GM12891 (cell line): Measurements from ENCODE around the gene HOXD11.

ENCODE experiments used
- DNase-seq: peaks from one replicate; pipeline ENCODE4 v3.0.0; 2011; ENCODE audit warnings: low spot score; ENCODE audit not compliant: insufficient read length
- FAIRE-seq: peaks from 2 replicates; lab custom pipeline; 2011; peaks lifted over from hg19 to GRCh38; lab: Jason Lieb, UNC
- PAX5 ChIP-seq: IDR thresholded peaks from 2 replicates; pipeline ENCODE4 v1.6.1; 2011; ENCODE audit warnings: low read length, moderate library complexity, mild to moderate bottlenecking; ENCODE audit not compliant: insufficient read depth, severe bottlenecking
- POLR2A ChIP-seq: IDR thresholded peaks from 2 replicates; pipeline ENCODE4 v1.6.1; 2011; ENCODE audit warnings: low read depth, low read length, control low read depth
- POLR2AphosphoS5 ChIP-seq: IDR thresholded peaks from 2 replicates; pipeline ENCODE4 v1.6.1; 2011; ENCODE audit warnings: low read depth, low read length, control low read depth
- POU2F2 ChIP-seq: IDR thresholded peaks from 2 replicates; pipeline ENCODE4 v1.6.1; 2011; ENCODE audit warnings: low read depth, mild to moderate bottlenecking, control low read depth, low read length, moderate library complexity
- SPI1 ChIP-seq: IDR thresholded peaks from 2 replicates; pipeline ENCODE4 v1.6.1; 2011; ENCODE audit warnings: low read depth, low read length, control low read depth
- TAF1 ChIP-seq: IDR thresholded peaks from 2 replicates; pipeline ENCODE4 v1.6.1; 2011; ENCODE audit warnings: low read depth, low read length, control low read depth

Gene HOXD11

DNA sequence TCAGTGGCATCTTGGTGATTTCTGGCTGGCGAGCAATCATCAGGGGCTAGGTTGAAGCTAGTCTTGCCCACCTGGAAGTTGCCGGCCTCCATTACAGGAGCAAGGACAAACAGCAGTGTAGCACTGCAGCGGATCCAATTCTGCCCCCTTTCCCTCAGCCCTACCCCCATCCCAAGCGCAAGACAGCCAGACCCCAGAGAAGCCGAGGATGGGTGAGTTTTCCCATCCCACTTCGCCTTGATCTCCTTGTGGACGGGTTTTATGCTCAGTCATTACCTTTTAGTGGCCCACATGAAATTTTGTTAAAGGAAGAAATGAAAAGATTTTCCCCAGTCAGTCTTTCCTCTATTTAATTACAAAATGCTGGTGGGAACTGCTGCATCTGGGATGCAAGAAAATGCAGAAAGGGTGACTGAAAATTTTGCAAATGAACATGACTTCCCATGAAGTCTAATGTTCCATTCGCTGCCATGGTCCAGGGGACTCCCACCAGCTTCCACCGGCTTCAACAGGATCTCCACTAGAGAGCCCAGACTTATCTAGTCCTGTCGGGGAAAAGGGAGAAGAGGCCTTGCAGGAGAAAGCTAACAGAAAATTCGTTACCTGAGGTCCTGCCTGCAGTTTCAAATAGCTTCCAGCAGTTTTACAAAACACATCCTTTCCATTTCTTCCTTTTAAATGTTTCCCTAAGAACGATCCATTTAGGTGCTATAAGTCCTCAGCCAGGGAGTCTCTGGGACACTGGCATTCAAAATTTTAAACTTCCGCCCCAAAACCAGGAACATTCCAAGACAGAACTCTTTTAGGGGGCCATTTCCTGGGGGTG, 13.5 kb downstream of the HOXD11 start:
- FAIRE-seq (no peak), DNase-seq (no peak)
- TF ChIP-seq POLR2A (no peak), POU2F2 (no peak), SPI1 (no peak), POLR2AphosphoS5 (no peak), TAF1 (no peak), PAX5 (no peak)

DNA sequence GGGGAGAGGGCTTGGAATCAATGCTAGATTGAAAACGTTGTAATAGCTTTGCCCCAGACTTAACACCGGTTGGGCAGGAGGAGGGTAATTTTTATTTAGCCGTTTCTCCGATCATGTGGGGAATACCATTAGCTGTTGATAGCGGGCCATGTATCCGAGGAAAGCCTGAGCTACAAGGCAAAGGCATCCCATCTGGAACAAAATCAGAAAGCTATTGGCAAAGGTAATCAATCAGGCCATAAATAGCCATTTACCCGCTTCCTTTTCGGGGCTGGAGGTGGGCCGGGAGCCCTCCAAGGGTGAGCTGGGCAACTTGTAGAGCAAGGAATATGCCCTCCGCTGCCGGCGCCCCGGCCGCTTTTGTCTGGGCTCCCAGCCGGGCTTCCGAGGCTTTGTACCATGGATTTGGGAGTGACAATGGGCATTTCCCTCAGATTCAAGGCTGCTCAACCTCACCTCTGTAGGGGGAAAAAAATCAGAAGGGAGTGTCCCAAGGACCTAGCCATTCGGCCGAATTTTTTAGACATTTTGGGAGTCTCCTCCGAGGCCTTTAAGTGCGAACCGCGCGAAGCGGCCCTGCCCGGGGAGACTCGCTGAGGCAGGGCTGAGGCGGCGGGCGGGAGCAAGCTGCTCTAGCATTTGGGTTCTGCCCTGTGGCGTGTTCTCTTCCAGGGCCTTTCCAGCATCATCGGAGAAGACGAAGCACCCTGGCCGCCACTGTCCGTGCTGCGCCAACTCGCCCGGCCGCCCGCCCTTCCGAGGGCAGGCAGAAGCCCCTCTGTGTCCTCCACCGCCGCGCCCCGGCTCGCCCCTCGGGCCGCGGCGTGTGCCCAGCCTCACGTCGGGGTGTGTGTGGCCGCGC, 14.3 kb downstream of the HOXD11 start:
- DNase-seq (no peak), FAIRE-seq (no peak)
- no peak for TF ChIP-seq SPI1
- TF ChIP-seq TAF1: no peak
- TF ChIP-seq POLR2AphosphoS5: no peak
- TF ChIP-seq PAX5: no peak
- no peak for TF ChIP-seq POU2F2
- no peak for TF ChIP-seq POLR2A

DNA sequence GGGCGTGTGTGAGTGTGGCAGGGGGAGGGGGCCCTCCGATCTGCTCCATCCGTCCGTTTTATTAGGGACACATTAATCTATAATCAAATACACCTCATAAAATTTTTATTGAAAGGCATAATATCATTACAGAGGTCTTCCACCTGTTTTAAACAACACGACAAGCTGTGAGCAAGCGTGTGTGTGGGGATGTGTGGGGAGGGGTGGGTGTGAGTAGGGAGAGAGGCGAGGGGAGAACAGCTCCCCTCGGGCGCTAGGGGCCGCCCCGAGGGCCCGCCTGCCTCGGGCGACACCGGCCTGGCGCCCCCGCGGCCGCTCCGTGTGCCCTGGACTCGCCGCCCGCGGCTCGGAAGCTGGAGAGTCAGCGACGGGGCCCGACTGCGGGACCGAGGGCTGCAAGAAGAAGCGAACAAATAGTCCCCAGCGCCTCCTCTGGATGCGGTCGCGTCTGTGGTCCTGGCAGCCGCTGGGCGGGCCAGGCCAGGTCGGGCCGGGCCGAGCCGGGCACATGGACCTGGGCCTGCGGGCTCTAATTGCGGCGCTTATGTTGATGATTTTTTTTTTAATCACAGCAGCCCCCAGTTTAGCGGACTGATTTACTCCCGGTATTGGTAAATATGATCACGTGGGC, 15.1 kb downstream of the HOXD11 start:
- TF ChIP-seq POLR2AphosphoS5: no peak
- no peak for TF ChIP-seq TAF1
- no peak for TF ChIP-seq POLR2A
- no peak for TF ChIP-seq POU2F2
- TF ChIP-seq PAX5: no peak
- no peak for TF ChIP-seq SPI1
- DNase-seq (no peak), FAIRE-seq (no peak)

GRCh38 chr2:176122683-176123410, 15.8 kb downstream of the HOXD11 start, which contains the start of gene HOXD9:
TSS of gene HOXD9 (plus strand) at chr2:176122719. CDS start at chr2:176122769, 50 bp downstream.
- no peak for FAIRE-seq
- TF ChIP-seq SPI1: no peak
- TF ChIP-seq POLR2A: no peak
- no peak for TF ChIP-seq POU2F2
- no peak for TF ChIP-seq PAX5
- no peak for DNase-seq

DNA sequence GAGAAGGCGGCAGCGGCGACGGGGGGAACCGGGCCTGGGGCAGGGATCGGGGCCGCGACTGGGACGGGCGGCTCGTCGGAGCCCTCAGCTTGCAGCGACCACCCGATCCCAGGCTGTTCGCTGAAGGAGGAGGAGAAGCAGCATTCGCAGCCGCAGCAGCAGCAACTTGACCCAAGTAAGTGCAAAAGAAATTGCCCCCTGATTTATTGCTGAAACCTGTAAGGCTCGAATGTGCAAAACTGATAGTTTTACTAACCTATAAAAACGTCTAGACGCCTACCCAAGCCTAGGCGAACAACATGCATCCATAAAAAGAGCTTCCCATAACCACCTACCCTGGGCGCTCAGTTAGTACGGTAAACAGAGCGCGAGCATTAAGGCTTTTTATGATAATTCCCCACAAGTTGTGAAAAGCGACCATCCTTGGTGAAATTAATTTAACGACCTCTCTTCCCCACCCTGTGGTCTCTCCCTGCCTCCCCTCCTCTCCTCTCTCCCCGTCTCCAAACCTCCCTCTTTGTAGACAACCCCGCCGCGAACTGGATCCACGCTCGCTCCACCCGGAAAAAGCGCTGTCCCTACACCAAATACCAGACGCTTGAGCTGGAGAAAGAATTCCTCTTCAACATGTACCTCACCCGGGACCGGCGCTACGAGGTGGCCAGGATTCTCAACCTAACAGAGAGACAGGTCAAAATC, 16.5 kb downstream of the HOXD11 start:
- no peak for FAIRE-seq
- TF ChIP-seq POLR2A (no peak), SPI1 (no peak), TAF1 (no peak), POLR2AphosphoS5 (no peak), POU2F2 (no peak), PAX5 (no peak)

GRCh38 chr2:176124110-176124946, 17.2 kb downstream of the HOXD11 start:
- FAIRE-seq: no peak
- DNase-seq: no peak
- no peak for TF ChIP-seq PAX5
- TF ChIP-seq TAF1: no peak
- TF ChIP-seq POU2F2: no peak
- no peak for TF ChIP-seq POLR2A
- TF ChIP-seq POLR2AphosphoS5: no peak
- TF ChIP-seq SPI1: no peak

More for the DNA sequence above, 16.5 kb downstream of the HOXD11 start:
- no peak for DNase-seq

GRCh38 chr2:176124947-176125771, 18.1 kb downstream of the HOXD11 start:
- TF ChIP-seq PAX5 (no peak), SPI1 (no peak), POU2F2 (no peak), POLR2AphosphoS5 (no peak), POLR2A (no peak)
- DNase-seq: no peak
- no peak for FAIRE-seq
